Measurements from ENCODE around the gene TTLL5. TPM values are rescaled to one million over a fixed set of nuclear protein-coding genes. Genes with fewer than 3 reads are reported as not detected.

TTLL5 gene
- total RNA-seq, 2 experiments from 2014 or later = 26.9 to 30.5 TPM

DNA sequence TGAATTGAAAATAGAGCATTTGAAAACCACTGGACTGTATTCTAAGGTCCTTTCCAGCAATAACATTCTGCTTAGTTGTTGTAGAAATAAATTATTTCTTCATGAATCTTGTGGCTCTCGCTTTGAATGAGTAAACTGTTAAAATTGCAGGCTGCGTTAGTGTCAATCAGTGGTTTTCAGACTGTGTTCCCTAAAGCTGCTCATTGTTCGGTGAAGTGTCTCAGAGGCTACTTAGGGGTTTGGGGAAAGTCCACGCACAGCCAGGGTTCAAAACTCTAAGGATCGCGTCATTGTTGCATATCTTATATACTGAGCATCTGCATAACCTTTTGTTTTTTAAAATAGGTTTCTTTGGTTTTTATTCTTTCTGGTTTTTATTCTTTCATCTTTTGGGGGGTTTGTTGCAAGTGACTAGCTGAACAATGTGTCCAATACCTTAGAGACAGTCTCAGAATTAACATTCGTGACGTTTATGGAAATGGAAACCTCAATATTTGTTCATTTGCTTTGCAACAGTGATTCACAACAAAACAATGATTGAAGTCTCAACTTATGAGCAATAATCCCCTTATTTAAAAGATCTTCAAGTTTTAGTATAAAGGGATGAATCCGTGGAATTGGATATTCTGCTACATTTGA is 108.1 kb downstream of the TTLL5 start:
- no peaks in the 10 kb centered on the region for H3K9me3 Mint-ChIP-seq
- no peak overlapping the region for H3K4me3 Mint-ChIP-seq
- no peak overlapping the region for H3K27ac Mint-ChIP-seq
- no peaks in the 10 kb centered on the region for H3K36me3 Mint-ChIP-seq
- H3K27me3 Mint-ChIP-seq = no peaks in the 10 kb centered on the region
- no peaks in the 10 kb centered on the region for H3K4me1 Mint-ChIP-seq
- DNase-seq = no peak

DNA sequence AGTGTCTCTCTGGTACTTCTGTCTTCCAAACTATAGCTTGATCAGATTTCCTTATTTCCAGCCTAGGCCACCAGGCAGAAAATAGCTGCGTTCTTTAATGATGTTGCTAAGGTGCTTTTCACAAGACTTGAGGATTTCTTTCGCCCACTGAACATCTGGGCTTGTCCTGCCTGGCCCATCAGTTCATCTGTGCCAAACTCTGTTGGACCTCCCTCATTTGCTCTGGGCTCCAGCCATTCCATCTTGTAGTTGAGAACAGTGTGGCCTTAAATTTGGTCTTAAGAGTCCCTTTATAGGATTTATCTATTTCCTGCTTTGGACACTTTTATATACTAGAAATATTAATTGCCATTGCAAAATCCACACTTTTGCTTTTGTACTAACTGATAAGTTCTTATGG is 109.6 kb downstream of the TTLL5 start:
- no peaks in the 10 kb centered on the region for H3K4me1 Mint-ChIP-seq
- DNase-seq = no peak
- H3K4me3 Mint-ChIP-seq = no peak overlapping the region
- H3K27me3 Mint-ChIP-seq = no peaks in the 10 kb centered on the region
- H3K9me3 Mint-ChIP-seq = no peaks in the 10 kb centered on the region
- no peak overlapping the region for H3K27ac Mint-ChIP-seq
- H3K36me3 Mint-ChIP-seq = peaks cover 6% of the 10 kb centered on the region

DNA sequence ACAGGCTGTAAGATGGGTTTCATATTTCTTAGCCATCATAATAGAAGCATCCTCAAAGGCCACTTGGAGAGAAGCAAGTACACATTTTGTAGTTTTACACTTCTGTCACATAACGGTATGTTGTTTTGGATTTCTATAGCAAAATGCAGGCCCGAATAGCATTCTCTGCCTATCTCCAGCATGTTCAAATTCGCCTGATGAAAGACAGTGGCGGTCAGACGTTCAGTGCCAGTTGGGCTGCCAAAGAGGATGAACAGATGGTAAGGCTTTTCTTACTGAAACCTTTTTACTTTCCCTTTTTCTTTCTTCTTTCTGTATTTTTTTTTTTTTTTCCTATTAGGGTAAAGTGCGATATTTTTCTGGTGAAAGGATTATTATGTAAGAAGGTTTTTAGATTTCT is 110.5 kb downstream of the TTLL5 start:
- H3K4me3 Mint-ChIP-seq = no peak overlapping the region
- H3K27ac Mint-ChIP-seq = no peak overlapping the region
- no peak for DNase-seq
- no peaks in the 10 kb centered on the region for H3K4me1 Mint-ChIP-seq
- H3K27me3 Mint-ChIP-seq = no peaks in the 10 kb centered on the region
- no peaks in the 10 kb centered on the region for H3K9me3 Mint-ChIP-seq
- H3K36me3 Mint-ChIP-seq = peaks cover 8% of the 10 kb centered on the region

DNA sequence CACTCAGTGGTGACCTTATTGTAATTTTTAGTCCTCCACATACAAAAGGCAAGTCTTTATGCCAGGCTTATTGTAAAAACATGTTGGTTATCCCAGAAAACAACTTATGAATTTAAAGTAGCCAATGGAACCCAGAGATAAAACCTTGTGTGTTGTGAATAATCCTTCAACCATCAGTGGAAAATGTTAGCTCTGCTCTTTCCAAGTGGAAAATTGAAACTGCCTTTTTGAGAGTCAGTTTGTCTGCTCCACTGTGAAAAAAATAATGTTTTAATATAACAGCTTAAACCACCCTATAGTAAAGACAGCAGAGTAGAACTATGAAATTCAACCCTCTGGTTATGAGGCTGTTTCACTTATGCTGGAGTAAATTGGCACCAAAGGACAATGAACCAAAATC is 112.0 kb downstream of the TTLL5 start:
- H3K27ac Mint-ChIP-seq = no peak overlapping the region
- H3K4me1 Mint-ChIP-seq = no peaks in the 10 kb centered on the region
- no peak for DNase-seq
- H3K9me3 Mint-ChIP-seq = no peaks in the 10 kb centered on the region
- H3K4me3 Mint-ChIP-seq = no peak overlapping the region
- H3K27me3 Mint-ChIP-seq = no peaks in the 10 kb centered on the region
- H3K36me3 Mint-ChIP-seq = peaks cover 11% of the 10 kb centered on the region

DNA sequence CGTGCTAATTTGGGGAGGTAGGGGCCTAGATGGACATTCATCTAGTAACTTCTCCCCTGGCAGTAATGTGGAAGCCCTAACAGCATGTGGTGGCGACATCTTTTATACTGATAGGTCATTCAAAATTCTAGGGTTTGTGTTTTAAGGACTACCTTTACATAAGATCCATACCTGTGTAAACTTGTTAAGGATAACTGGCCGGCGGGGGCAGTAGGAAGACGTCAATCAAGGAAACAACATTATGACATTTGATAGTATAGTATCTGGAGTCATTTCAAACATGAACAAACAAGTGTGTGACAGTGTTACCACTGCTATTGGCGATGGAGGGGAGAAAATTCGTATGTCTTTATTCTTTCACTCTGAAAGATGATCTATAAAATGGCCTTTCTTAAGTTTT is 120.0 kb downstream of the TTLL5 start:
- H3K4me1 Mint-ChIP-seq = no peaks in the 10 kb centered on the region
- DNase-seq = no peak
- H3K36me3 Mint-ChIP-seq = peaks cover 35% of the 10 kb centered on the region
- H3K27ac Mint-ChIP-seq = no peak overlapping the region
- no peak overlapping the region for H3K4me3 Mint-ChIP-seq
- H3K27me3 Mint-ChIP-seq = no peaks in the 10 kb centered on the region
- no peaks in the 10 kb centered on the region for H3K9me3 Mint-ChIP-seq

DNA sequence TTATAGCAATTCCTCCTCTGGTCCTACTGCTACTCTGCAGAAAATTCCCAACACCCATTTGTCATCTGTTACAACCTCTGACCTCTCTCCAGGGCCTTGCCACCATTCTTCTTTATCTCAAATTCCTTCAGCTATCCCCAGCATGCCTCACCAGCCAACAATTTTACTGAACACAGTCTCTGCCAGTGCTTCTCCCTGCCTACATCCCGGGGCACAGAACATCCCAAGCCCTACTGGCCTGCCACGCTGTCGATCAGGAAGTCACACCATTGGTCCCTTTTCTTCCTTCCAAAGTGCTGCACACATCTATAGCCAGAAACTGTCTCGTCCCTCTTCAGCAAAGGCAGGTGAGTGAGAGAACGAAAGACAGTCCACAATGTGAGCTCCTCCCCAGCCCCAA is 122.1 kb downstream of the TTLL5 start:
- H3K9me3 Mint-ChIP-seq = no peaks in the 10 kb centered on the region
- H3K4me1 Mint-ChIP-seq = no peaks in the 10 kb centered on the region
- H3K27me3 Mint-ChIP-seq = no peaks in the 10 kb centered on the region
- no peak overlapping the region for H3K27ac Mint-ChIP-seq
- H3K36me3 Mint-ChIP-seq = peaks cover 43% of the 10 kb centered on the region
- DNase-seq = no peak
- H3K4me3 Mint-ChIP-seq = no peak overlapping the region

DNA sequence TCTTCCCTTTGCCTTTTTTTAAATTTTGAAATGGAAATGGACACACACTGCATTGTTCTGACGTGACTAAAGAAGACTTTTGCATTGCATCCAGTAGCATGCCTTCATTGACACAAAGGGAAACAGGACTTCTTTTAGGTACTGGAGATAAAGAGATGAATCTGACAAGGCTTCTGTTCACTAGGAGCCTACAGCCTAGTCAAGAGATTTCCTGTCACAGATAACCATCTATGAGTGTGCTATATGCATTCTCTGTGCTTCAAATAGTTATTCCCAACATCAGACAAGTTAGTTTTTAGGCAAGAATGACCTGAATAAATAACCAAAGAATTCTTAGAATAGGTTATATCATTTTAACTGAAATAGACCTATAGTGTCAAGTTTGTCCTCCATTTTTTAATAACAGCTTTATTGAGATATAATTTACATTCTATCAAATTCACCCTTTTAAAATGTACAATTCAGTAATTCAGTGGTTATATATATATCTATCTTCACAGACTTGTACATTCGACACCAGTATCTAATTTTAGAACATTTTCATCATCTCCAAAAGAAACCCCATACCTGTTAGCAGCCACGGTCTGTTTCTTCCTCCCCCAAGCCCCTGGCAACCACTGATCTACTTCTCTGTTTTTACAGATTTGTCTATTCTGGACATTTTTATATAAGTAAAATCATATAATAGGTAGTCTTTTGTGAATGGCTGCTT is 122.7 kb downstream of the TTLL5 start:
- no peak for DNase-seq
- peaks cover 43% of the 10 kb centered on the region for H3K36me3 Mint-ChIP-seq
- no peak overlapping the region for H3K27ac Mint-ChIP-seq
- no peaks in the 10 kb centered on the region for H3K4me1 Mint-ChIP-seq
- no peaks in the 10 kb centered on the region for H3K27me3 Mint-ChIP-seq
- H3K9me3 Mint-ChIP-seq = no peaks in the 10 kb centered on the region
- no peak overlapping the region for H3K4me3 Mint-ChIP-seq

DNA sequence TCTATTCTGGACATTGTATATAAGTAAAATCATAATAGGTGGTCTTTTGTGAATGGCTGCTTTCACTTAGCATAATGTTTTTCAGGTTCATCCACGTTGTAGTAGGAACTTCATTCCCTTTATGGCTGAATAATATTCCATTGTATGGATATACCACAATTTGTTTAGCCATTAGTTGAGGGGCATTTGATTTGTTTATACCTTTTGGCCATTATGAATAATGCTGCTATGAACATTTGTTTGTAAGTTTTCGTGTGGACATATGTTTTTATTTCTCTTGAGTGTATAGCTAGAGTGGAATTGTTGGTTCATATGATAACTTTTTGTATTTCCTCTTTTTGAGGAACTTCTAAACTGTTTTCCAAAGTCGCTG is 123.3 kb downstream of the TTLL5 start:
- Mint-ChIP-seq H3K27me3 (no peaks in the 10 kb centered on the region), H3K9me3 (peaks cover 2% of the 10 kb centered on the region), H3K27ac (no peak overlapping the region), H3K4me3 (no peak overlapping the region), H3K4me1 (no peaks in the 10 kb centered on the region), H3K36me3 (peaks cover 47% of the 10 kb centered on the region)
- no peak for DNase-seq

DNA sequence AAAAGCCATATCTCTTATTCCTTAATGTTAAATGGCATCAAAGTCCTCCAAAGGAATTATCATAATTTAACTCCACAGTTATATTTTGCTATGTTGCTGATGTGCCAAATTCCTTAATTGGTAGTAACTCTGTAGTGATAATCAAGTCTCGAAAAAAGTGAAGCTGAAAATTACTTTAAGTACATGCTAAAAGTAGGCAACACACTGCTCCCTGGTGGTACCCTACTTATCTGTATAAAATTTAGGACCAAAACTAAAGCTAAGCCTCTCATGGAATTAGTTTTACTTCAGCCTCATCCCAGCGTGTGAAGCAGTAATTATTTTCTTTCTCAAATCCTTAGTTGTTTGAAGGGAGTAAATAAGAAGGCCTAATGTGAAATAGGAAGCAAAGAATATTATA is 132.8 kb downstream of the TTLL5 start:
- Mint-ChIP-seq H3K4me3 (no peak overlapping the region), H3K27me3 (no peaks in the 10 kb centered on the region), H3K27ac (no peak overlapping the region), H3K4me1 (no peaks in the 10 kb centered on the region), H3K9me3 (peaks cover 10% of the 10 kb centered on the region), H3K36me3 (peaks cover 46% of the 10 kb centered on the region)
- no peak for DNase-seq

DNA sequence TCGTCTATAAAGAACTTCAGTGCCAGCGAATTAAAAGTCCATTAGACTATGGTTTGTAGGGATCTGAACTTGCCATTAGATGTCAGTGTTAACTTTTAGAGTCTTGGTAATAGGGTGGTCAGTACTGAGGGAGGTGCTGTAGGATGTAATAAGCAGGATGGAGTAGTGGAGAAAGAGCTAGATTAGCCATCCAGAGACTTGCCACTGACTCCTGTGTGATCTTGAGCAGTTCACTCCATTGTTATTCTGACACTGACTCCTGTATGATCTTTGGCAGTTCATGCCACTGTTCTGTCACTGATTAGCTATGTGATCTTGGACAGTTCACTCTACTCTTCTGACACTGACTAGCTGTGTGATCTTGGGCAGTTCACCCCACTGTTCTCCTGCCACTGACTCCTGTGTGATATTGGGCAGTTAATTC is 133.6 kb downstream of the TTLL5 start:
- no peak overlapping the region for H3K4me3 Mint-ChIP-seq
- no peak for DNase-seq
- H3K36me3 Mint-ChIP-seq = peaks cover 50% of the 10 kb centered on the region
- H3K27ac Mint-ChIP-seq = no peak overlapping the region
- H3K4me1 Mint-ChIP-seq = no peaks in the 10 kb centered on the region
- no peaks in the 10 kb centered on the region for H3K27me3 Mint-ChIP-seq
- H3K9me3 Mint-ChIP-seq = peaks cover 13% of the 10 kb centered on the region

DNA sequence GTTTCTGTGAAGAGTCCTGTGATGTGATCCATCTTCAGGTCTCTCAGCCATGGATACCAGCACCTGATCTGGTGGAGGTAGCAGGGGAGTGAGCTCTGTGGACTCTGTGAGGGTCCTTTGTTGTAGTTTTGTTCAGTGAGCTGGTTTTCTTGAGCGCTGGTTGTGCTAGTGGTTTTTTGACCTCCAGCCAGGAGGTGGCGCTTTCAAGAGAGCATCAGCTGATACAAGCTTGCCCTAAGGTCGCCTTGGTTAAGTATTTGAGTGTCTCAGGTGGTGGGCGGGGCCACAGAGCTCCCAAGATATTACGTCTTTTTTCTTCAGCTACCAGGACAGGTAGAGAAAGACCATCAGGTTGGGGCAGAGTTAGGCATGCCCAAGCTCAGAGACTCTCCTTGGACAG is 139.7 kb downstream of the TTLL5 start:
- Mint-ChIP-seq H3K4me3 (no peak overlapping the region), H3K9me3 (peaks cover 13% of the 10 kb centered on the region), H3K27ac (no peak overlapping the region), H3K27me3 (no peaks in the 10 kb centered on the region), H3K4me1 (no peaks in the 10 kb centered on the region), H3K36me3 (peaks cover 59% of the 10 kb centered on the region)
- no peak for DNase-seq

DNA sequence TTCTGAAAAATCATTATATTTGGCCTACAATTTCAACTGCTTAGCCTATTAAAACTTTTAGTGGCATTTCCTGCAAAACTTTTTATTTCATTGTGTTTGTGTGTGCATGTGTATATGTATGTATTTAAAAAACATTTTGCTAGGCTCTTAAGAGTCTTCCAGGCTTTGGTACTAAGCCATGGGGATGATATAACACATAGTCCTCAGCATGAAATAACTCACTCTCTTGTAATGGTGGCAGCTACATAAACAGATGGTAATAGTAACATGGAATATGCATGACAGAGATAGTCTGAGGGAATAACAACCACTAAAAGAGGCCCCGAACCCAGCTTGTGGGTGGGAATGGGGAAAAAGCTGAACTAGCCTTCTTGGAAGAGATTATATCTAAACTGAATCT is 141.4 kb downstream of the TTLL5 start:
- Mint-ChIP-seq H3K4me3 (no peak overlapping the region), H3K9me3 (peaks cover 13% of the 10 kb centered on the region), H3K4me1 (no peaks in the 10 kb centered on the region), H3K27me3 (no peaks in the 10 kb centered on the region), H3K36me3 (peaks cover 47% of the 10 kb centered on the region), H3K27ac (no peak overlapping the region)
- DNase-seq = no peak

DNA sequence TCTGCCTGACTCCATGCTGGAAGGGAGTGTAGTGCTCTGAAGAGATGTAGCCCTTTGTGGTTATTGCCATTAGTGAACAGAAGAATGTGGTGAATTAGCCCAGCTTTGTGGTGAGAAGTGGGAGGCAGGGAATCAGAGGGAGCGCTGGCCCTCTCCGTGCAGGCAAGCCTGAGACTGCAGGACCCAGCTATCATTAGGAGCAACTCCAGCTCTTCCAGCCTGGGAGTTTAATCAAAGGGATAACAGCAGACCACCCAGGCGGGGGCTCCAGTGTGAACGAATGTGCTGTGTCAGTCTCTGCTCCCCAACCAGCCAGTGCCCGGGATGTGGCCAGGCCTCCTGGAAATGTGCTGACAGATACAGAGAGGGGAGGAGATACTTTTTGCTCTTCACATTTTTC is 142.7 kb downstream of the TTLL5 start:
- H3K27me3 Mint-ChIP-seq = no peaks in the 10 kb centered on the region
- peaks cover 8% of the 10 kb centered on the region for H3K9me3 Mint-ChIP-seq
- no peak overlapping the region for H3K27ac Mint-ChIP-seq
- H3K36me3 Mint-ChIP-seq = peaks cover 34% of the 10 kb centered on the region
- no peak overlapping the region for H3K4me3 Mint-ChIP-seq
- H3K4me1 Mint-ChIP-seq = no peaks in the 10 kb centered on the region
- no peak for DNase-seq

DNA sequence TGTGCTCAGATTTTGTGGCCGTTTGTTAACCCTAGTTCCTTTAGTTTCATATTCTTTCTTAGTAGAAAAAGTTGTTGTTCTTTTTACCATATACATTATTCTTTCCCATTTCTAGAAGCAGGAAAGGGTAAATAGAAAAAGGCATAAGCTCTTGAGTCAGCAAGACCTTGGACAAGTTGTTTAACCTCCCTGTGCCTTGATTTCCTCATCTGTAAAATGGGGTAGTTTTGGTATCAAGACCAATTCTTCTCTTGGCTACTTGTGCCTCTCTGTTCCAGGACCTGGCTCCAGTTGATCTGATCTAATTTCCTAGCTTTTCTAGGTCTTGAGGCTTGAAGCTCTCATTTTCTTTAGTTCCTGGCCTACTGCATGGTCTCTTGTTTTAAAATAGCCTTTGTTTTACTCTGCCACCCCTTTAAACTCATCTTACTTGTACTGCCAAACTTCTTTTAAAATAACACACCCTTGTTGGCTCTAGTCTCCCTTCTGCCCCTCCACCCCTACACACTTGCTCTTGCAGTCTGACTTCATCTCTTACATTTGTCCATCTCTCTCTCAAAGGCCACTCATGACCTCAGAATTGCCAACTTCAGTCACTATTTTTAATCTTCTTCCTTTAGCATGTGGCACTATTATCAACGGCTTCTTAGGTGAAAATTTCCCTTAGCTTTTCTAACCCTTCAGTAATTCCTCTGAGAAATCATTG is 143.7 kb downstream of the TTLL5 start:
- DNase-seq = no peak
- Mint-ChIP-seq H3K9me3 (peaks cover 3% of the 10 kb centered on the region), H3K27me3 (no peaks in the 10 kb centered on the region), H3K27ac (no peak overlapping the region), H3K4me3 (no peak overlapping the region), H3K4me1 (no peaks in the 10 kb centered on the region), H3K36me3 (peaks cover 25% of the 10 kb centered on the region)

DNA sequence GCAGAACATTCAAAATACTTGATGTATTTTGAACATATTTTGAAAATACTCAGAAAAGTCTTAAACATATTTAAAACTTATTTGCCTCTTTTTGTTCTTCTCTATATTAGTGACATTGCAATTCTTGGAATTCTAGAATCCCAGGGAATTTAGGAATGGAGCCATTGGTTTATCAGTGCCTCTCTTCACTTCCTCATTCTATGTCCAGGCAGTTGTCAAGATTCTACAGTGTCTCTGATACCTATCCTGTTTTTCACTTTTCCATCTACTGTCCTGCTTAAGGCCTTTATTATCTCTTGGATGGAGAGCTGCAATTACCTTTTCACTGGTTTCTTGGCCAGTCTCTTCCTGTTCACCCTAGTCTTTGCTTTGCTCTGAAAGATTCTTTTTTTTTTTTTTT is 144.6 kb downstream of the TTLL5 start:
- H3K4me3 Mint-ChIP-seq = no peak overlapping the region
- H3K36me3 Mint-ChIP-seq = peaks cover 18% of the 10 kb centered on the region
- H3K27me3 Mint-ChIP-seq = no peaks in the 10 kb centered on the region
- no peaks in the 10 kb centered on the region for H3K9me3 Mint-ChIP-seq
- DNase-seq = no peak
- no peaks in the 10 kb centered on the region for H3K4me1 Mint-ChIP-seq
- no peak overlapping the region for H3K27ac Mint-ChIP-seq

Measured in activated naive CD8-positive, alpha-beta T cell treated with anti-CD3 and anti-CD28 coated beads for 36 hours (primary cell).